Measurements from ENCODE around the gene FOSL1. TPM values are rescaled to one million over a fixed set of nuclear protein-coding genes. Genes with fewer than 3 reads are reported as not detected.

FOSL1 gene
- total and polyA plus RNA-seq, 2 donors (not counting 1 experiment from before 2014, with no cell fraction given), result 2.3 TPM; not detected in 1

GRCh38 chr11:65896034-65896999 lies 3.9 kb downstream of the FOSL1 start:
- H3K4me3 Mint-ChIP-seq, result no peak overlapping the region
- no peaks in the 10 kb centered on the region for H3K36me3 ChIP-seq (replicated peaks in 1 of 2; ENCODE audit: control extremely low read depth in 1 of 2, control insufficient read depth in 1 of 2, extremely low read depth in 1 of 2, insufficient read depth in 2 of 2, low read length in 1 of 2)
- peaks cover 14% of the 10 kb centered on the region for H4K20me1 ChIP-seq (ENCODE audit: control insufficient read depth, insufficient read depth, low read length, poor library complexity, severe bottlenecking)
- H3K27me3 Mint-ChIP-seq, result peaks cover 8% of the 10 kb centered on the region
- DNase-seq (no peak), ATAC-seq (ENCODE audit: low read depth) (no peak)
- peaks cover 37% of the 10 kb centered on the region for H3K4me1 Mint-ChIP-seq
- H3K4me3 ChIP-seq (ENCODE audit: control extremely low read depth in 1 of 5, extremely low read depth in 1 of 5, insufficient read depth in 1 of 5, low read depth in 2 of 5, low read length in 4 of 5), result no peak overlapping the region
- H3K4me2 ChIP-seq (replicated peaks; ENCODE audit: low read depth, low read length, poor library complexity, severe bottlenecking), result no peak overlapping the region
- peaks cover 17% of the 10 kb centered on the region for H3K79me2 ChIP-seq (ENCODE audit: control insufficient read depth, insufficient read depth, low read length)
- H3K4me1 ChIP-seq (ENCODE audit: control insufficient read depth in 2 of 2, insufficient read depth in 2 of 2, low read length in 2 of 2), result peaks cover 50 to 51% of the 10 kb centered on the region in 2 donors
- 90% methylated on average over 13 of the region's 14 CpGs for WGBS (ENCODE audit: insufficient coverage)
- ChIA-PET CTCF (interaction anchor here (1.6 to 7.0 kb wide), 3 partner anchors 8 to 112 kb away, joined by 3 to 44 read pairs (median 9); partner anchors contain the start of gene FIBP), POLR2A (interaction anchor here (0.5 kb wide), 1 partner anchor 739 kb away, joined by 4 read pairs; no protein-coding TSS in a partner anchor)
- H3K27ac ChIP-seq (ENCODE audit: low read length in 2 of 2), result no peak overlapping the region
- H3K9me3 Mint-ChIP-seq (ENCODE audit: insufficient read depth), result no peaks in the 10 kb centered on the region
- peaks cover 0 to 10% (median 0%) of the 10 kb centered on the region in 3 donors for H3K9me3 ChIP-seq (ENCODE audit: control extremely low read depth in 1 of 3, control insufficient read depth in 2 of 3, insufficient read depth in 1 of 3, low read length in 2 of 3)
- H2AFZ ChIP-seq (ENCODE audit: insufficient read depth, low read depth, low read length, poor library complexity, severe bottlenecking), result no peak overlapping the region
- H3K9ac ChIP-seq (ENCODE audit: low read length), result no peak overlapping the region
- intact Hi-C loops (cut with micrococcal nuclease), result no loop called here
- no peak for TF ChIP-seq EZH2 (IDR thresholded peaks at IDR 0.05; ENCODE audit: borderline replicate concordance, insufficient read depth, low read depth, low read length, poor library complexity, severe bottlenecking)
- TF ChIP-seq CTCF (IDR thresholded peaks at IDR 0.05), result no peak
- H3K27me3 ChIP-seq (replicated peaks in 1 of 4; ENCODE audit: control extremely low read depth in 1 of 4, control insufficient read depth in 3 of 4, insufficient read depth in 4 of 4, low read length in 3 of 4), result peaks cover 0 to 21% (median 8%) of the 10 kb centered on the region in 4 experiments
- no peak overlapping the region for H3K27ac Mint-ChIP-seq
